A673 (cell line): ENCODE data around the gene SMAD6.

ENCODE experiments used
- CTCF ChIP-seq: fragments of 300-800, 200-600 bp; sonication (generic); conservative IDR thresholded peaks from 2 replicates; pipeline ENCODE4 v1.5.1; 2017; ENCODE audit warnings: low read depth, mild to moderate bottlenecking, antibody characterized with exemption, low read length, moderate library complexity, mixed read lengths
- EZH2 ChIP-seq: fragments of 200-600 bp; sonication (generic); IDR thresholded peaks from 2 replicates; pipeline ENCODE4 v1.6.1; 2017; ENCODE audit warnings: borderline replicate concordance, low read depth, mild to moderate bottlenecking, mixed read lengths, antibody characterized with exemption, low read length; ENCODE audit not compliant: poor library complexity, severe bottlenecking

GRCh38 chr15:66777596-66778313, 75.7 kb downstream of the SMAD6 start:
- no peak for TF ChIP-seq CTCF
- TF ChIP-seq EZH2: no peak
